ENCODE data around the gene PSME2.

DNA sequence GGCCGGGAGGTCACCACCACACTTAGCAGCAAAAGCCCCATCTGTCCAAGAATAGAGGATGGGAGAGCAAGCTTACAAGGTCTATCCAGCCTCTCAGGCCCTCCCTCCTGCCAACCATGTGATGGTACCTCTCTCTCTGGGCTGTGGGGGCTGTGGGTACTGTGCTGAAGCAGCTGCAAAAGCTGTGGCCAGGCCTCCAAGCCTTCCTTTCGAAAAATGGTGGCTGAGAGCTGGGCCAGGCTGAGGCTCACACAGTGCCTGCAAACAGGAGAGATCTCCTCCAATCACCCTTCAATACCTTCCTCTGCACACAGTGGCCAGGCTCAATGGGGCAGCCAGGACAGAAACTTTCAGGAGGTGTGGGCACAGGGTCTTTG, 41.1 kb upstream of the PSME2 start:
- TF ChIP-seq CTCF (IDR thresholded peaks at IDR 0.05) (no peak), POLR2A (IDR thresholded peaks at IDR 0.05) (no peak)
